Myocyte (in vitro differentiated cells): ENCODE measurements around the gene LIN54. TPM values are rescaled to one million over a fixed set of nuclear protein-coding genes. Genes with fewer than 3 reads are reported as not detected.
"Not testable (repeated sequence)": the region's sequence is repeated elsewhere in the genome, so short reads cannot be mapped to it uniquely, and the experiment has no call there.

Experiments used
- DNase-seq: peaks from one replicate; pipeline ENCODE4 v3.0.0-alpha.2; 2012; ENCODE audit warnings: low read depth
- polyA plus RNA-seq: library from polyadenylated mRNA; unstranded; fragments of >200 nt; gene quantifications from one replicate; pipeline ENCODE4 v1.2.1, GENCODE V29; 2012; ENCODE audit warnings: missing spikeins
- total RNA-seq: library from RNA; depleted of rRNA; stranded (reverse); fragments of >200 nt; gene quantifications from 2 replicates; pipeline ENCODE4 v1.2.3, GENCODE V29; 2014

Gene LIN54
- total RNA-seq: 8.7 and 10.9 TPM in 2 replicates
- 4.0 TPM for polyA plus RNA-seq

GRCh38 chr4:83010522-83011318, at the start of gene LIN54:
Gene LIN54, minus strand, starts transcription at chr4:83010823. Its CDS starts 25,979 bp downstream, at chr4:82984844.
- DNase-seq: peak; percentile 74

GRCh38 chr4:83054928-83055327, 44.3 kb upstream of the LIN54 start:
- no peak for DNase-seq

- not testable (repeated sequence) for DNase-seq
These were observed 38.2 kb upstream of the LIN54 start for GRCh38 chr4:83048781-83049180.

GRCh38 chr4:83046693-83047473, 36.3 kb upstream of the LIN54 start:
- no peak for DNase-seq

- DNase-seq: peak; percentile 20
These were observed 33.3 kb upstream of the LIN54 start for GRCh38 chr4:83043801-83044407.

GRCh38 chr4:83043157-83043556, 32.5 kb upstream of the LIN54 start:
- DNase-seq: not testable (repeated sequence)

- DNase-seq: no peak
These were observed 29.6 kb upstream of the LIN54 start for GRCh38 chr4:83040269-83040668.

GRCh38 chr4:83036991-83037665, 26.5 kb upstream of the LIN54 start:
- DNase-seq: no peak

GRCh38 chr4:83034630-83035494, 24.2 kb upstream of the LIN54 start, which contains the start of gene COPS4:
Gene COPS4, plus strand, starts transcription at chr4:83035183. Its CDS starts 42 bp downstream, at chr4:83035225.
- peak; percentile 100 for DNase-seq

GRCh38 chr4:83029688-83030087, 19.1 kb upstream of the LIN54 start:
- no peak for DNase-seq

- no peak for DNase-seq
These were observed 18.4 kb upstream of the LIN54 start for GRCh38 chr4:83028976-83029375.

GRCh38 chr4:83025563-83025962, 14.9 kb upstream of the LIN54 start:
- no peak for DNase-seq

- no peak for DNase-seq
These were observed 13.6 kb upstream of the LIN54 start for GRCh38 chr4:83024233-83024632.

- not testable (repeated sequence) for DNase-seq
These were observed 13.0 kb upstream of the LIN54 start for GRCh38 chr4:83023599-83023998.

GRCh38 chr4:83022724-83023450, 12.3 kb upstream of the LIN54 start:
- DNase-seq: no peak

GRCh38 chr4:83019794-83020494, 9.3 kb upstream of the LIN54 start:
- no peak for DNase-seq

GRCh38 chr4:83013902-83014301, 3.3 kb upstream of the LIN54 start:
- DNase-seq: no peak

GRCh38 chr4:83013420-83013867, 2.8 kb upstream of the LIN54 start:
- DNase-seq: no peak
